22Rv1 (cell line): ENCODE measurements around the gene PLXNB2.

ENCODE experiments used
- CTCF ChIP-seq: fragments of 450-650 bp; IDR thresholded peaks from 2 replicates; pipeline ENCODE4 v1.5.1; 2017; ENCODE audit warnings: mild to moderate bottlenecking
- ZFX ChIP-seq: fragments of 450-650 bp; IDR thresholded peaks from 2 replicates; pipeline ENCODE4 v1.6.1; 2017; ENCODE audit warnings: antibody characterized with exemption, borderline replicate concordance

- no peak for TF ChIP-seq CTCF
- no peak for TF ChIP-seq ZFX
These were observed 12.1 kb upstream of the PLXNB2 start for GRCh38 chr22:50319503-50319951.
